GM23248 (cell line): ENCODE data around the gene DRAM1. TPM values are rescaled to one million over a fixed set of nuclear protein-coding genes. Genes with fewer than 3 reads are reported as not detected.

Source experiments
- DNase-seq: peaks from one replicate; pipeline ENCODE4 v3.0.0-alpha.2; 2015
- H2AFZ ChIP-seq: fragments of 200-600 bp; sonication (generic); 2 replicates; pipeline ENCODE4 v1.6.1; 2016; ENCODE audit warnings: antibody characterized with exemption
- H3F3A ChIP-seq: fragments of 200-600 bp; sonication (generic); 2 replicates; pipeline ENCODE4 v1.6.1; 2016; ENCODE audit warnings: mild to moderate bottlenecking, antibody characterized with exemption, mixed run types; ENCODE audit not compliant: insufficient read depth
- H3K27ac ChIP-seq: fragments of 200-600 bp; sonication (generic); 2 replicates; pipeline ENCODE4 v1.5.1; 2016; ENCODE audit warnings: mild to moderate bottlenecking
- H3K27me3 ChIP-seq: fragments of 200-600 bp; sonication (generic); replicated peaks from 2 replicates; pipeline ENCODE4 v1.6.1; 2016; ENCODE audit warnings: mild to moderate bottlenecking; ENCODE audit not compliant: insufficient read depth
- H3K36me3 ChIP-seq: fragments of 200-600 bp; sonication (generic); 2 replicates; pipeline ENCODE4 v1.6.1; 2016; ENCODE audit warnings: low read depth, mild to moderate bottlenecking
- H3K4me1 ChIP-seq: fragments of 200-600 bp; sonication (generic); 2 replicates; pipeline ENCODE4 v1.6.1; 2016; ENCODE audit warnings: mild to moderate bottlenecking; ENCODE audit not compliant: insufficient read depth
- H3K4me2 ChIP-seq: fragments of 200-600 bp; sonication (generic); one replicate; pipeline ENCODE4 v1.6.1; 2016; ENCODE audit warnings: mild to moderate bottlenecking; ENCODE audit not compliant: unreplicated experiment
- H3K4me3 ChIP-seq: fragments of 200-600 bp; sonication (generic); 2 replicates; pipeline ENCODE4 v1.5.1; 2016; ENCODE audit warnings: mild to moderate bottlenecking
- H3K79me2 ChIP-seq: fragments of 200-600 bp; sonication (generic); 2 replicates; pipeline ENCODE4 v1.6.1; 2016; ENCODE audit warnings: mild to moderate bottlenecking; ENCODE audit not compliant: insufficient read depth
- H3K9ac ChIP-seq: fragments of 200-600 bp; sonication (generic); 2 replicates; pipeline ENCODE4 v1.6.1; 2016; ENCODE audit warnings: mild to moderate bottlenecking
- H3K9me2 ChIP-seq: fragments of 200-600 bp; sonication (generic); 2 replicates; pipeline ENCODE4 v1.6.1; 2016; ENCODE audit warnings: mixed run types, mild to moderate bottlenecking, moderate library complexity; ENCODE audit not compliant: insufficient read depth
- H3K9me3 ChIP-seq: fragments of 200-600 bp; sonication (generic); one replicate; pipeline ENCODE4 v1.6.1; 2017; ENCODE audit warnings: low read depth
- H4K20me1 ChIP-seq: fragments of 200-600 bp; sonication (generic); 2 replicates; pipeline ENCODE4 v1.6.0; 2016; ENCODE audit not compliant: insufficient read depth
- EZH2 ChIP-seq: fragments of 200-600 bp; sonication (generic); IDR thresholded peaks from 2 replicates; pipeline ENCODE4 v1.6.1; 2018; ENCODE audit warnings: antibody characterized with exemption, mild to moderate bottlenecking; ENCODE audit not compliant: insufficient read depth, poor library complexity, severe bottlenecking
- EZH2phosphoT487 ChIP-seq: fragments of 200-600 bp; sonication (generic); IDR thresholded peaks from 2 replicates; pipeline ENCODE4 v1.6.1; 2018; ENCODE audit warnings: antibody characterized with exemption, moderate library complexity, mild to moderate bottlenecking, low read depth; ENCODE audit not compliant: insufficient read depth
- WGBS, 2 experiments: methylation state at CpG; one replicate each; pipeline ENCODE4 v1.1.6; 2015 to 2017; ENCODE audit warnings: low lambda C conversion rate in 2 of 2, low coverage in 1 of 2; ENCODE audit errors: missing lambda C conversion rate in 2 of 2; 5-methylcytosine and 5-hydroxymethylcytosine counted together
- in situ Hi-C: fragments of 300-500 bp; cut with MboI; formaldehyde crosslinking; loops from 2 replicates; pipeline ENCODE4 v1.15.0; 2020
- polyA plus RNA-seq: library from polyadenylated mRNA; unstranded; fragments of >200 nt; fragmentation: Nextera tagmentation; extraction: Ambion mirVana; gene quantifications from 2 replicates; pipeline ENCODE4 v1.2.1, GENCODE V29; 2016
- total RNA-seq: library from RNA; depleted of rRNA; stranded (reverse); fragments of >200 nt; shearing (Covaris generic); gene quantifications from 2 replicates; pipeline ENCODE4 v1.2.3, GENCODE V29; 2014

Gene DRAM1
- total and polyA plus RNA-seq, 2 experiments from 2014 or later = 86.8 to 99.2 TPM

DNA sequence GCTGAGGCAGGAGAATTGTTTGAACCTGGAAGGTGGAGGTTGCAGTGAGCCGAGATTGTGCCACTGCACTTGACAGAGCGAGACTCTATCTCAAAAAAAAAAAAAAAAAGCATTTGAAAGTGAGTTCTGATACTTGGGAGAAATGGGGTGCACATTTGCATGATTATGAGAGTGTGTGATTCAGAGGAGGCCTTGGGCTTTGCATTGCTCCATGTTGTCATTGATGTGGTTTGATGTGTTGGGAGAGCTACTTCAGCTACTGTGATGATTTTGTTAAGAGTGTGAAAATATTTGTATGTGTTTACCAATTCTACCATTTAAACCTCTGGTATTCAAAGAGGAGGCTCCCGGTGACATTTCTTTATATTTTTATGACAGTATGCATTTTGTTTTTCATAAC lies 24.4 kb downstream of the DRAM1 start:
- TF ChIP-seq EZH2 = no peak
- WGBS, 2 experiments = 79 to 88% methylated on average over 3 of the region's 3 CpGs

DNA sequence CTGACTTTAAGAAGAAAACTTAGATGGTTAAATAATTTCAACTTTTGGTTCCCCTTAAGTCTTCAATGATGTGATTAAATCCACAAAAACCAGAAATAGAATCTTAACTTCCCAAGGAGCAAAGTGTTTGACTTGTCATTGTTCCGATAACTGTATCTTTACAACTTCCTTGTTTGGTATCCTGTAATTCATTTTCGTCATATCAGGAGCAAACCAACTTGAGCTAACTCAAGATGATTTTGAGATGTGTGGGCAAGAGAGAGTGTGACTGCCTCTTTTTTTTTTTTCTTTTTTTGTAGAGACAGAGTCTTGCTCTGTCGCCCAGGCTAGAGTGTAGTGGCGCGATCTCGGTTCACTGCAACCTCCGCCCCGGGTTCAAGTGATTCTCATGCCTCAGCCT lies 25.3 kb downstream of the DRAM1 start:
- WGBS, 2 experiments = 99% methylated on average over 8 of the region's 8 CpGs
- no peak overlapping the region for H3K4me2 ChIP-seq
- in situ Hi-C loops = no loop called here

More for the DNA sequence above, 24.4 kb downstream of the DRAM1 start:
- Histone ChIP-seq H3K4me3 (no peak overlapping the region), H3K27ac (no peak overlapping the region), H3K4me1 (no peaks in the 10 kb centered on the region), H3F3A (0 out of 2 replicates have a peak, but pooled peaks cover 3% of the 10 kb centered on the region), H3K79me2 (peaks cover 40% of the 10 kb centered on the region), H3K9me3 (no peaks in the 10 kb centered on the region), H4K20me1 (no peaks in the 10 kb centered on the region), H3K4me2 (no peak overlapping the region), H3K9me2 (no peaks in the 10 kb centered on the region), H3K36me3 (peaks cover 63% of the 10 kb centered on the region), H3K27me3 (no peaks in the 10 kb centered on the region), H2AFZ (no peak overlapping the region), H3K9ac (no peak overlapping the region)
- in situ Hi-C loops = no loop called here
- DNase-seq = no peak

GRCh38 chr12:101906226-101906625 lies 28.8 kb downstream of the DRAM1 start:
- Histone ChIP-seq H3K27ac (no peak overlapping the region), H3K9me3 (no peaks in the 10 kb centered on the region), H3K27me3 (no peaks in the 10 kb centered on the region), H3K9ac (no peak overlapping the region), H3K4me1 (no peaks in the 10 kb centered on the region), H3F3A (peaks cover 10% of the 10 kb centered on the region; the same call in 1 of the 2 replicates), H2AFZ (no peak overlapping the region), H3K4me2 (no peak overlapping the region), H3K4me3 (no peak overlapping the region), H3K79me2 (no peaks in the 10 kb centered on the region), H3K36me3 (peaks cover 41% of the 10 kb centered on the region), H4K20me1 (no peaks in the 10 kb centered on the region), H3K9me2 (no peaks in the 10 kb centered on the region)
- DNase-seq = no peak
- in situ Hi-C loops = no loop called here
- 94 to 96% methylated on average over 2 of the region's 2 CpGs for WGBS, 2 experiments
- TF ChIP-seq EZH2phosphoT487 = no peak
- TF ChIP-seq EZH2 = no peak

More for the DNA sequence above, 25.3 kb downstream of the DRAM1 start:
- Histone ChIP-seq H3K79me2 (peaks cover 31% of the 10 kb centered on the region), H3K27me3 (no peaks in the 10 kb centered on the region), H3K9me2 (no peaks in the 10 kb centered on the region), H3K36me3 (peaks cover 58% of the 10 kb centered on the region), H2AFZ (no peak overlapping the region), H3K4me1 (no peaks in the 10 kb centered on the region), H3F3A (no peaks in the 10 kb centered on the region), H3K9ac (no peak overlapping the region), H4K20me1 (no peaks in the 10 kb centered on the region), H3K27ac (no peak overlapping the region), H3K9me3 (no peaks in the 10 kb centered on the region), H3K4me3 (no peak overlapping the region)
- DNase-seq = no peak
- TF ChIP-seq EZH2phosphoT487 = no peak
- no peak for TF ChIP-seq EZH2

DNA sequence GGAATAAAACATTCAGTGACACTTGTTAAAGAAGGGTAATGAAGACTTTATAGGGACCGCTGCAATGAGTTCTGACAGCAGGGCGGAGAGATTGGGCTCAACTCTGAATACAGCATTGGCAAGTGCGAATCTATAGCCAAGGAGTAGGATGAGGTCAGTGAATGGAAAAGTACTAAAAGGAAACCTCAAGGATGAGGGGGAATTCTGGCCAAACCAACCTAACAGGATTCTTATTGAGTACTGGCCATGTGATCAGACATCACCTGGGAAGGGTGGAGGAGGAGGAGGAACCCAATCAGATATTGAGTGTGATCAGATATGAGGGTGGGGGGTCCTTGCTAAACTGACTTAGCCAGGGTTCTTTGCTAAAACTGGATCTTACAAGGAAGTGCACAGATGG lies 31.0 kb downstream of the DRAM1 start:
- no peaks in the 10 kb centered on the region for H3K9me3 ChIP-seq
- peaks cover 10% of the 10 kb centered on the region; the same call in 1 of the 2 replicates for H3F3A ChIP-seq
- H4K20me1 ChIP-seq = no peaks in the 10 kb centered on the region
- no peak overlapping the region for H3K27ac ChIP-seq
- H3K9ac ChIP-seq = no peak overlapping the region
- no peak overlapping the region for H3K4me2 ChIP-seq
- H3K27me3 ChIP-seq = no peaks in the 10 kb centered on the region
- in situ Hi-C loops = no loop called here
- H2AFZ ChIP-seq = no peak overlapping the region
- no peaks in the 10 kb centered on the region for H3K79me2 ChIP-seq
- H3K9me2 ChIP-seq = no peaks in the 10 kb centered on the region
- WGBS, 2 experiments = 99 to 100% methylated on average over 3 of the region's 3 CpGs
- no peak overlapping the region for H3K4me3 ChIP-seq
- TF ChIP-seq EZH2 (no peak), EZH2phosphoT487 (no peak)
- no peaks in the 10 kb centered on the region for H3K4me1 ChIP-seq
- peaks cover 23% of the 10 kb centered on the region; the same call in 1 of the 2 replicates for H3K36me3 ChIP-seq
- no peak for DNase-seq

GRCh38 chr12:101909646-101910045 lies 32.3 kb downstream of the DRAM1 start:
- no peaks in the 10 kb centered on the region for H3K79me2 ChIP-seq
- no peak overlapping the region for H3K9ac ChIP-seq
- H2AFZ ChIP-seq = no peak overlapping the region
- no peaks in the 10 kb centered on the region for H3K4me1 ChIP-seq
- H3K9me2 ChIP-seq = no peaks in the 10 kb centered on the region
- 92 to 94% methylated on average over 7 of the region's 7 CpGs for WGBS, 2 experiments
- H3K4me2 ChIP-seq = no peak overlapping the region
- no peak overlapping the region for H3K4me3 ChIP-seq
- H3K27ac ChIP-seq = no peak overlapping the region
- H4K20me1 ChIP-seq = no peaks in the 10 kb centered on the region
- peaks cover 10% of the 10 kb centered on the region; the same call in 1 of the 2 replicates for H3F3A ChIP-seq
- no peak for DNase-seq
- in situ Hi-C loops = no loop called here
- no peaks in the 10 kb centered on the region for H3K27me3 ChIP-seq
- peaks cover 21% of the 10 kb centered on the region; the same call in 1 of the 2 replicates for H3K36me3 ChIP-seq
- no peak for TF ChIP-seq EZH2phosphoT487
- no peak for TF ChIP-seq EZH2
- H3K9me3 ChIP-seq = no peaks in the 10 kb centered on the region
